Lung (tissue), 12 donors: ENCODE data around the gene APAF1. TPM values are rescaled to one million over a fixed set of nuclear protein-coding genes. Genes with fewer than 3 reads are reported as not detected.
A peak's percentile ranks its signal among the peaks of the same experiment; 100 is the strongest.

Experiments used
- ATAC-seq: fragments of 200-7000 bp; cut with Tn5 transposase; one replicate; pipeline ENCODE4 v1.9.1; 2020; ENCODE audit warnings: moderate number of reproducible peaks; ENCODE audit not compliant: insufficient read depth, low FRiP score
- DNase-seq, 3 donors: peaks; one replicate each; pipeline ENCODE4 v3.0.0-alpha.2; 2013 to 2017
- H3K27ac ChIP-seq, 2 donors: one replicate each; pipeline ENCODE4 v1.5.1; 2013; ENCODE audit warnings: mild to moderate bottlenecking in 2 of 2, moderate library complexity in 2 of 2, control low read depth in 1 of 2, inconsistent platforms in 1 of 2, low read depth in 1 of 2, low read length in 1 of 2
- H3K27me3 ChIP-seq, 3 donors: one replicate each; pipeline ENCODE4 v1.5.1; 2013; ENCODE audit warnings: low read length in 2 of 3; ENCODE audit not compliant: control insufficient read depth in 3 of 3, insufficient read depth in 3 of 3
- H3K36me3 ChIP-seq, 4 donors: one replicate each; pipeline ENCODE4 v1.5.1; 2013; ENCODE audit warnings: low read length in 4 of 4, mild to moderate bottlenecking in 1 of 4, moderate library complexity in 1 of 4; ENCODE audit not compliant: control insufficient read depth in 4 of 4, insufficient read depth in 4 of 4
- H3K4me1 ChIP-seq, 5 donors: one replicate each; pipeline ENCODE4 v1.5.1; 2013; ENCODE audit warnings: low read length in 5 of 5, mild to moderate bottlenecking in 2 of 5, moderate library complexity in 1 of 5; ENCODE audit not compliant: control insufficient read depth in 5 of 5, insufficient read depth in 5 of 5
- H3K4me3 ChIP-seq: one replicate; pipeline ENCODE4 v1.5.1; 2013; ENCODE audit warnings: mild to moderate bottlenecking, control low read depth, moderate library complexity
- H3K9ac ChIP-seq, 2 donors: one replicate each; pipeline ENCODE4 v1.5.1; 2013; ENCODE audit warnings: low read length in 2 of 2, control low read depth in 1 of 2; ENCODE audit not compliant: insufficient read depth in 1 of 2
- H3K9me3 ChIP-seq, 4 donors: one replicate each; pipeline ENCODE4 v1.5.1; 2013; ENCODE audit warnings: low read length in 3 of 4, mild to moderate bottlenecking in 1 of 4, moderate library complexity in 1 of 4; ENCODE audit not compliant: control insufficient read depth in 4 of 4, insufficient read depth in 3 of 4
- WGBS, 2 donors: extraction: QIAGEN DNeasy Blood & Tissue Kit; methylation state at CpG; one replicate each; pipeline ENCODE4 v1.1.7; 2013; 5-methylcytosine and 5-hydroxymethylcytosine counted together
- polyA plus RNA-seq, 2 donors: library from polyadenylated mRNA; stranded (reverse); fragments of 200-250 nt; gene quantifications; one replicate each; pipeline ENCODE4 v1.2.1, GENCODE V29; 2013
- total RNA-seq, 2 donors: library from RNA; depleted of rRNA in 1 of 2; stranded (reverse); fragments of >200 nt in 1 of 2; gene quantifications; one replicate each; pipeline ENCODE4 v1.2.1, GENCODE V29; 2014 to 2021
- TF ChIP-seq, protein P1 (sequence below): IDR thresholded peaks from 2 replicates; pipeline ENCODE4 v1.5.1; 2012; ENCODE audit warnings: mild to moderate bottlenecking; ENCODE audit errors: control extremely low read depth, extremely low read depth
- donor health status: control.
- donor health status: control.
- donor health status: Bipolar disorder and iron deficiency.
- donor health status: healthy.
- donor health status: DM: yes; HTN: yes; CAD: no.

The APAF1 gene
- total and polyA plus RNA-seq, 4 donors, result 6.6 to 53.2 (median 13.7) TPM

DNA sequence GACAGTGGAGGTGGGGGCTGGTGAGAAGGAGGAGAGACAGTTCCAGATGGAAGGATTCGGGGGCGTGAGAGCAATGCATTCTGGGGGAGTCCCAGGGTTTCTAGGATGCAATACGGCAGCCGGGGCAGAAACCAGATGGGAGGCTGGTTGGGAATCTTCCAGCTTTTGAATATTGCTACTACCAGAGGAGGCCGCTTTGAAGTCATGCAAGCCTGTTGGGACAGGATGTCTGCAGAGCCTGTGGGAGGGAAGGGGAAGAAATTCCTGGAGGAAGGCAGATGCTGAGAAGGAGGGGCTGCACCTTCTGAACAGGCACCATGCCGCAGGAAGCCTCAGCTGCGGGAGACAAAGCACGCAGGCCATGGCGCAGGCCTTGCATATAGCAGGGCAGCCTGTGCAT is 105.4 kb downstream of the APAF1 start:
- DNase-seq (peak in 2 of 3 donors; percentile 20 to 55), ATAC-seq (no peak)
- TF ChIP-seq, protein P1, sequence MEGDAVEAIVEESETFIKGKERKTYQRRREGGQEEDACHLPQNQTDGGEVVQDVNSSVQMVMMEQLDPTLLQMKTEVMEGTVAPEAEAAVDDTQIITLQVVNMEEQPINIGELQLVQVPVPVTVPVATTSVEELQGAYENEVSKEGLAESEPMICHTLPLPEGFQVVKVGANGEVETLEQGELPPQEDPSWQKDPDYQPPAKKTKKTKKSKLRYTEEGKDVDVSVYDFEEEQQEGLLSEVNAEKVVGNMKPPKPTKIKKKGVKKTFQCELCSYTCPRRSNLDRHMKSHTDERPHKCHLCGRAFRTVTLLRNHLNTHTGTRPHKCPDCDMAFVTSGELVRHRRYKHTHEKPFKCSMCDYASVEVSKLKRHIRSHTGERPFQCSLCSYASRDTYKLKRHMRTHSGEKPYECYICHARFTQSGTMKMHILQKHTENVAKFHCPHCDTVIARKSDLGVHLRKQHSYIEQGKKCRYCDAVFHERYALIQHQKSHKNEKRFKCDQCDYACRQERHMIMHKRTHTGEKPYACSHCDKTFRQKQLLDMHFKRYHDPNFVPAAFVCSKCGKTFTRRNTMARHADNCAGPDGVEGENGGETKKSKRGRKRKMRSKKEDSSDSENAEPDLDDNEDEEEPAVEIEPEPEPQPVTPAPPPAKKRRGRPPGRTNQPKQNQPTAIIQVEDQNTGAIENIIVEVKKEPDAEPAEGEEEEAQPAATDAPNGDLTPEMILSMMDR, result no peak
- Histone ChIP-seq H3K4me1 (peaks cover 0 to 4% (median under 1%) of the 10 kb centered on the region in 5 donors), H3K4me3 (no peak overlapping the region), H3K9ac (no peak overlapping the region), H3K27me3 (peaks cover 0 to 10% (median 2%) of the 10 kb centered on the region in 3 donors), H3K27ac (no peak overlapping the region), H3K36me3 (no peaks in the 10 kb centered on the region), H3K9me3 (no peaks in the 10 kb centered on the region)
- 81 to 87% methylated on average over 9 of the region's 9 CpGs for WGBS, 2 donors

DNA sequence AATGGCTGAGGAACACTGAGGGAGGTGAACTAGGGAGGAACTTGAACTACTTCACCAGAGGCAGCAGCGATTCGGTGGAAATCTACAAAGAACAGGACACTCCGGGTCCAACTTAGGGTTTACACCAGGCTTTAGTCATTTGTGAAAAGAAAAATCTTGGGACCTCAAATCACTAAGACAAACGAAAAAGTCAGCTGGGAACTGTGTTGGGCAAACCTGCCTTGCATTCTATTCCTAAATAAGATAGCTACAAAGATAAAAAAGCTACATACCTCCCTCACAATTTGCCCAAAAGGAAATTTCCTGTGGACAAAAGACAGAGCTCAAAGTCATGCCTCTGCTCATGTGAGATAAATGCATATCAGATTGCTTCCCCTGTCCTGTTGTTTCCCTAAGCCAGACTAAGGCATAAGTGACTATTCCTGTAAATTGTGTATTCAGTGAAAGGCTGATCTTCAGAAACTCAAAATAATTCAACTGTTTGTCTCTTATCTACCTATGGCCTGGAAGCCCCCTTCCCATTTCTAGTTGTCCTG is 106.6 kb downstream of the APAF1 start:
- no peaks in the 10 kb centered on the region for H3K4me1 ChIP-seq
- no peak for ATAC-seq
- H3K4me3 ChIP-seq, result no peak overlapping the region
- no peak for DNase-seq
- H3K27me3 ChIP-seq, result peaks cover 0 to 5% (median 0%) of the 10 kb centered on the region in 3 donors
- TF ChIP-seq, protein P1, result no peak
- H3K36me3 ChIP-seq, result no peaks in the 10 kb centered on the region
- 86 to 89% methylated on average over 4 of the region's 4 CpGs for WGBS, 2 donors
- H3K9ac ChIP-seq, result no peak overlapping the region
- no peak overlapping the region for H3K27ac ChIP-seq
- no peaks in the 10 kb centered on the region for H3K9me3 ChIP-seq

DNA sequence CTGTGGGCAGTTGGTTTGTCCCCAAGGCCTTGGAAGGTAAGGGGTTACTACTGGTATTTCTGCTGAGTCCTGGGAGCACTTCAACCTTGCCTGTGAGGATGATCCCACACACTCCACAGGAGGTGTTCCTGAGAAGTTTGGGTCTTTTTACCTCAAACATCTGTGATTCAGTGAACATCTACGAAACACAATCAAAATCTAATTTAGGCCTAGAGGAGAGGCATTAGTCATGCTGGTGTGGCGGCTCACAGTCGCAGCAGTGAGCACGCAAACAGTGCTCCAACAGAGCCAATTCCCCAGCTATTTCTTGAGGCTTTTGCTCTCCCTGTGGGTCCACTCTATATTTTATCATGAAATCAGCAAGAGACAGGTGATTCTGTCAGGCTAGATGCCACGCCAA is 107.6 kb downstream of the APAF1 start:
- WGBS, 2 donors, result 86 to 92% methylated on average over 5 of the region's 5 CpGs

More for the DNA sequence above, 107.6 kb downstream of the APAF1 start:
- Histone ChIP-seq H3K9ac (no peak overlapping the region), H3K27ac (no peak overlapping the region), H3K4me1 (no peaks in the 10 kb centered on the region), H3K9me3 (no peaks in the 10 kb centered on the region), H3K36me3 (no peaks in the 10 kb centered on the region), H3K4me3 (no peak overlapping the region), H3K27me3 (no peaks in the 10 kb centered on the region)
- DNase-seq, result no peak
- TF ChIP-seq, protein P1, result no peak
- ATAC-seq, result no peak
